Embryonic facial prominence (tissue), 1 donor: ENCODE data around the gene TREML1.

Experiments used
- DNase-seq: peaks from one replicate; pipeline ENCODE4 v3.0.0-alpha.2; 2016; ENCODE audit errors: extremely low spot score

The TREML1 gene

GRCh38 chr6:41177695-41178094 lies 23.5 kb upstream of the TREML1 start:
- DNase-seq = no peak

DNA sequence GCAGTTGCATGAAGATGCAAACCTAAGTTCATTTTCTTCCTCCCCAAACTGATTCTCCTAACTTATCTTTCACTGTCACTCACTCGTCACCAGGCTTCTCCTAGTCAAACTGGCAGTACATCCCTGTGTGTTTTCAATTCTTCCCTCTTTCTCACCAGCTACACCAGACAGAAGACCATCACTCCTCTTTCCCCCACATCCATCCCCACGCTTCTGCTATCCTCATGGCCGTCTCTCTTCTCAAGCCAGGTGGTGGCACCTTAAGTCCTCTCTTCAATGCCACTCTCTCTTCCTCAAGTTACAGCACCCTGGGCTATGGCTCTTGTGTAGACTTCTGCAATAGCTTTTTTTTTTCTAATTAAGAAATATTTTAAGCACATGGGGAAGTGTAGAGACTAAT lies 23.1 kb upstream of the TREML1 start:
- no peak for DNase-seq

- DNase-seq = no peak
Measured at GRCh38 chr6:41176189-41176588, 22.0 kb upstream of the TREML1 start.

DNA sequence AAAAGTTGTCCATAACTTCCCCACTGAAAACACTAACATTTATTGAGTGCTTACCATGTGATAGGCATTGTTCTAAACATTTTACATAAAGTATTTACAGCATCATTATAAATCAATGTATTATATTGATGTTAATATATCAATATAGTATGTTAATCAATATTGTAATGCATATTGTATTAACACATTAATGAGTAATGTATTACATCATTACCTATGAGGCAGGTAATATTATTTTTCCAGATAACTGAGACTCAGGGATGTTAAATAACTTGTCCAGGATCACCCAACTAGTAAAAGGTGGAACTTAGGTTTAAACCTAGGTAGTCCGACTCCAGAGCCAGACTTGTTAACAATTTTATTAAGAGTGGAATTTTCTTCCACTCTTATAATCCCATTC lies 20.9 kb upstream of the TREML1 start:
- DNase-seq = no peak

DNA sequence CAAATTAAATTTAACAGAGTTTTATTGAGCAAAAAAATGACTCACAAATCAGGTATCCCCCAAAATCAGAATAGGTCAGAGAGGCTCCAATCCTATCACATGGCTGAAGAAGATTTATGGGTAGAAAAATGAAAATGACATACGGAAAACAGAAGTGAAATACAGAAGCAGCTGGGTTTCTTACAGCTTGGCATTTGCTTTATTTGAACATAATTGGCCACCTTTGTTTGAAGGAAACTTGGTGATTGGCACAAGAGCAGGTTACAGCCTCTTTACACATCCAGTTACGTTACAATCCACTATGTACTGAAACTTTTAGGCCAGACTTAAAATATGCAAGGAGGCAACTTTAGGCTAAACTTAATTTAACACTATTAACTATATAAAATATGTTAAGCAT lies 20.5 kb upstream of the TREML1 start:
- no peak for DNase-seq

DNA sequence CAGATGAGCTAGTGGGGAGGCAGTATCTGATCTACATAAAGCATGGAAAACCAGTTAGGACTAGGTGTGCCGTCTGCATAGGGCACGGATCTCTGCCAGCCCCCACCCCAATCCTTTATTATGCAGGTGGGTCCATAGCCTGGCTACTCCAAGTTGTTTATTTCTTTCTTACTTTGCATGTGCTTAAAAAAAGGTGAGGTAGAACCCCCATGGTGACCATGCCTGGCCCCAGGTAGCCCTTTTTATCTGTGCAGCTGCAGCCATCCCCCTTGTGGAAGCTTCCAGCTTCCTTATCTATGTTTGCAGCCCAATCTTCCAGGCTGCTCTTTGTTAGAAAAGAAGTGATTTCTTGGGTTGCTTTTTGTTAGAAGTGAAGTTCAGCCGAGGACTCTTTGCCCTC lies 17.8 kb upstream of the TREML1 start:
- DNase-seq = no peak

GRCh38 chr6:41170547-41171160 lies 16.5 kb upstream of the TREML1 start:
- no peak for DNase-seq

DNA sequence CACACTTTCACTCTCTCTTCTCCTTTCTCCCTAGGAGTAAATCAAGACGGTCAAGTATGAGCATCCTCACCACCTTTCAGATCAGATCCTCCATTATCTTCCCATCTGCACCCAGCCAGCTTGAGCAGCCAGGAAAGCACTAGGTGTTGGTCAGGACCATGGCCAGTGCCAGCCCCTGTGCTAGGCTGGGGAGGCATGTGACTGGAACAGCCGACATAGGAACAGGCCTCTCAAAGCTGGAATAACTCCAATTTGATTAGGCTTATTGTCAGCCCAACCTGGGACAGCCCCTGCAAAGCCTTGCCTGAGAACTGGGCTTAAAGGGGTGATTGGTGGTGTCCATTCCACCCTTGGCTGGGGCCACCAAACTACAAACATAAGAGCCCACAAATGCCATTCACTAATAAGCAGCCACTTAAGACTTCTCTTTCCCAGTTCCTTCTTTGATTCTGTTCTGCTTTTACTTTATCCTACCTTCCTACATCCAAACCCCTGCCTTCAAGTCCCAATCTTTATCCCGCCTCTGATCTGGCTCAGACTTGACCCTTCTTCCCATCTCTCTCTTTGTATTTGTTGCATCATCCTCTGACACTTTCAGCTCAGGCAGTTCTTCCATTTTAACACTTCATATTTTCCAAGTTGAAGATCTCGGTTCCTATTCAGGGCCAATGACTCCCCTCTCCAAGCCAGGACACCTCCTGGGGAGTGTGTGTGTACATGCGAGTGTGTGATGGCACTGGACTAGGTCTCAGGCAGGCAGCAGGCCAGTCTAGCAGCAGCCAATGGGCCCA lies 13.2 kb upstream of the TREML1 start:
- DNase-seq = no peak

- DNase-seq = no peak
Measured at GRCh38 chr6:41164551-41165120, 10.5 kb upstream of the TREML1 start.

DNA sequence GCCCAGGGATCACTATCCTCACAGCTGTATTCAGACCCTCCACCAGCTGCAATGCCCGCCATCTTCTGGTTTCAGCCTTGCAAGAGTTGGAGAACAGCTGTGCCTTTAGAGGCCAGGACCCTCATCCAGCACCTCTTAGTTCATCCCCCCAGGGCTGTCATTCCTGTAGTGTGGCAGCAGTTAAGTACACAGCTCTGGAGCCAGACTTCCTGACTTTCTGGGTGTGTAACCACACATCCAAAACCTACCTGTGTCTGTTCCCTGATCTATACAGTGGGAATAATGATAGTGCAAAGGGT lies 9.2 kb upstream of the TREML1 start:
- DNase-seq = no peak

DNA sequence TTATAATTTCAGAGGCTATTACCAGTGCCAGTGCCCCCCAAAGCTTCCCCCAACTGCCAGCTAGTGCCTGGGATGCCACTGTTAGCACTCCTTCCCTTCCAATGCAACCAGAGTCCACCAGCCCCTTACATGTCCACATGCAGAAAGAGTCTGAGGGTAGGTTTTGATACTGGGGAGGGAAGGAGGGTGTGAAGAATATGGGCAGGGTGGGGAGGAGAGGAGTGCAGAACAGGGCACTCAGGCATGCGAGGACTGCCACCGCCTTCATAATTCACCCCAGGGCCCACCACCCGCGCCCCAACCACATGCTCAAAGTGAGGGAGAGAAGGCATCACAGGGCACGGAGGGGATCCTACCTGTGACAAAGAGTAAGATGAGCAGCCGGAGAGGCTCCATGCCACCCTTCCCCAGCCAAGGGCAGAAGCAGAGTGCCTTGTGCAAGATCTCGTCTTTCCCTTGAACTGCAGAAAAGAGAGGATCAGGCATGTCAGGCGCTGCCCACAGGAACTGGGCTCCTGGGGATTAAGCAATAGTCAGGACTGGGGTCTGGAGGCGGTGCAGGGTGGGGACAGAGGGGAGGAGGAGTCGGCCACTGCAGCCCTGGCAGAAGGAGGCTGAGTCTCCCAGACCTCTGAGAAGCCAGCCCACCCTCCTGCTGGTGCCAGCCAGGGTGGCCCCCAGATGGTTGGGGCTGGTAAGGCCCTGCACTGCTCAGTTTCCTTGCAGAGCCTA lies 8.7 kb upstream of the TREML1 start, which contains the start of gene TREM2:
Gene TREM2 (minus strand): TSS at position 430 of the 732 bp plus-strand sequence. CDS start 34 bp downstream, at position 396.
- no peak for DNase-seq

DNA sequence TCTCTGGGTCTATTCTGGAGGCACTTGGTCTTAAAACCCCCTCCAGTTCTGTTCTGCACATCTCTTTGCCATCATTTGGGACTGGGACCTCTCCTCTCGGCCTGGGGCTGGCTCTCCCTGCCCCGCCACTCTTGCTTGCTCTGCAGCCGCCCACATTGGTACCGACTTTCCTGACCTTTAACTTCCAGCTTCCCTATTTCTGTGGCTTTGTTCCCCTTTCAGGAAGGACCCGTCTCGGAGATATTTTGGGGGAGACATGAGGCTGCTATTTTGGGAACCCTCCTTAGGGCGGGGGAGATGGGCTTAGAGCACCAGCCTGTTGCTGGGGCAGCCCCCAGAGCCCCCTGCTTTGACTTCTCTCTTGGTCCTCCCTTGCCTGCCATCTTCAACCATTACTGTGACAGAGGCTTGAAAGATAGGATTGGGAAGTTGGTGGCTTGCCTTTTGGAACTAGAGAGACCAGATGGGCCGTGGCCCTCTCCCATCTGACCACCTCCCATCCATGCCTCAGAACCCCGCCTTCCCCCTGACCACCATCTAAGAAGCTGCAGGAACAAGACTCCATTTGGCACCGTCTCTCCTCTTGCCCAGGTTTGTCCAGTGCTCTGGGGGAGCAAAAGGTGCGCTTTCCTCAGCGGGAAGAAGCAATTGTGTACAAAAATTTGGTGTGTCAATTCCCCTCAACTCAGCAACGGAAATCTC lies 7.9 kb upstream of the TREML1 start:
- no peak for DNase-seq

DNA sequence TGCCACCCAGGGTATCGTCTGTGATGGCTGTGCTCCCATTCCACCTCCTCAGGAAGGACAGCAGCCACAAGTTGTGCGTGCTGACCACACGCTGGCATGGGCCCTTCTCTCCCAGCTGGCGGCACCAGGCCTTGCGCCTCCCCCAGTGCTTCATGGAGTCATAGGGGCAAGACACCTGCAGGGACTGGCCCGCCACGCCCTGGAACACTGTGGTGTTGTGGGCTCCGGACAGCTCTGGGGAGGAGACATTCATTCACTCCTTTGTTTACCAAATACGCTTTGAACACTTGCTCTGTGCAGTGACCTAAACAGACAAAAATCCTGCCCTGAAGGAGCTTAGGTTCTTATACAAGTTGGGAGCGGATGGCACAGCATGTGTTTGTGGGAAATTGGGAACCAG lies 7.2 kb upstream of the TREML1 start:
- DNase-seq = no peak

DNA sequence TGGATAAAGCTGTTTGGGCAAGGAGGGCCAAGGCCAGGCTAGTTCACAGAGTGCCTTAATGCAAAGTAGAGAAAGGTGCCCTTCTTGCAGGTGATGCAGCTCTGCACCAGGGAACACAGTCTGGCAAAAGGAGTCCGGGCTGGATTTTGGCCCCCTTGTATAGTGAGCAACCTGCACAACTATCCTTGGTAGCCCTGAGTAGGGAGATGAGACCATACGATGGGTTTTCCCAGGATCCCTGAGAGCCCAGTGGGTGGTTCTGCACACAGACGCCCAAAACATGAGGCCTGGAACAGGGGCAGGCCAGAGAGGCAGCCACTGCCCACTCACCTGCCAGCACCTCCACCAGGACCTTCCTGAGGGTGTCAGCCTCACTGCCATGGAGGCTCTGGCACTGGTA lies 6.8 kb upstream of the TREML1 start:
- no peak for DNase-seq

GRCh38 chr6:41159415-41160082 lies 5.4 kb upstream of the TREML1 start:
- DNase-seq = no peak

DNA sequence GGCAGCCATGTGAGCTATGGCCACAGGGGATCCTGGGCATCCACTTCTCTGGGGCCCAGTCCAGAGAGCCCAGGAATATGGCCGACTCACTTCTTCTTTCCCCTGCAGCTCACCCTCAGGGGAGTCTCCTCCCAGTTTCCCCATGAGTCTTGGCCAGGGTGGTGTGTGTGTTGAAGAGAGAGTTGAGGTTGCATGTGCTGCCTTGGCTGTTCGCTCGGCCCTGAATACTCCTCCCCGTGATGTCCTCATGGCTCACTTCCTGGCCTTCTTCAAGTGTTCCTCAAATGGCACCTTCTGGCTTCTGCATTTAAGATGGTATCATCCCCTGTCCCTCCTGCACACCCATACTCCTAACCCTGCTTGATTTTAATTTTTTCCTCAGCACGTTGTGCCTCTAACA lies 3.2 kb upstream of the TREML1 start:
- DNase-seq = no peak

- DNase-seq = no peak
Measured at GRCh38 chr6:41156771-41157170, 2.6 kb upstream of the TREML1 start.

DNA sequence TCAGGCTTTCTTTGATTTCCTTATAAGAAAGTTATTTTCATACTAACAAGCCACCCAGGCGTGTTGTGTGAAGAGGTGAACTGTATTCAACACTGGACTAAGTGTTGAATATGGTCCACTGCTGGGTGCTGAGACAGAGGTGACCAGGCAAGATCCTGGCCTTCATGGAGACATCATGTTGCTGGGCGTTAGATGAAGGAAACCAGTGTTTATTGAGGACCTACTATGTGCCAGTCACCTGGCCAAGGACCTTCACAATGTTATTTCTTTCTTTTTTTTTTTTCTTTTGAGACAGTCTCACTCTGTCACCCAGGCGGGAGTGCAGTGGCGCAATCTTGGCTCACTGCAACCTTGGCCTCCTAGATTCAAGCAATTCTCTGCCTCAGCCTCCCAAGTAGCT lies 1.9 kb upstream of the TREML1 start:
- no peak for DNase-seq

GRCh38 chr6:41155132-41155805 lies 1.1 kb upstream of the TREML1 start:
- DNase-seq = no peak

GRCh38 chr6:41153451-41153850 lies 696 bp downstream of the TREML1 start:
- no peak for DNase-seq

- DNase-seq = no peak
Measured at GRCh38 chr6:41150671-41151070, 3.5 kb downstream of the TREML1 start.
